MM.1S (cell line): ENCODE data around the gene BICD1.

Experiments used
- DNase-seq: peaks from one replicate; pipeline ENCODE4 v3.0.0-alpha.2; 2015
- H2AFZ ChIP-seq: fragments of 300-600 bp; sonication (generic); 2 replicates; pipeline ENCODE4 v1.6.0; 2016; ENCODE audit warnings: antibody characterized with exemption, low read length
- H3F3A ChIP-seq: fragments of 300-600 bp; sonication (generic); 2 replicates; pipeline ENCODE4 v1.6.1; 2016; ENCODE audit warnings: mild to moderate bottlenecking, antibody characterized with exemption, low read length, moderate library complexity, mixed read lengths; ENCODE audit not compliant: insufficient read depth
- H3K27ac ChIP-seq: fragments of 300-600 bp; sonication (generic); 2 replicates; pipeline ENCODE4 v1.5.1; 2016; ENCODE audit warnings: mild to moderate bottlenecking, low read length
- H3K27me3 ChIP-seq: fragments of 300-600 bp; sonication (generic); replicated peaks from 2 replicates; pipeline ENCODE4 v1.6.0; 2016; ENCODE audit warnings: low read length; ENCODE audit not compliant: insufficient read depth
- H3K36me3 ChIP-seq: fragments of 300-600 bp; sonication (generic); replicated peaks from 2 replicates; pipeline ENCODE4 v1.6.1; 2016; ENCODE audit warnings: mild to moderate bottlenecking, low read length, mixed read lengths; ENCODE audit not compliant: insufficient read depth
- H3K4me1 ChIP-seq: fragments of 300-600 bp; sonication (generic); 2 replicates; pipeline ENCODE4 v1.6.1; 2016; ENCODE audit warnings: low read length, mixed read lengths
- H3K4me2 ChIP-seq: fragments of 300-600 bp; sonication (generic); 2 replicates; pipeline ENCODE4 v1.6.0; 2016; ENCODE audit warnings: low read depth, low read length
- H3K4me3 ChIP-seq: fragments of 300-600 bp; sonication (generic); 2 replicates; pipeline ENCODE4 v1.5.1; 2016; ENCODE audit warnings: low read length, mixed read lengths
- H3K79me2 ChIP-seq: fragments of 300-600 bp; sonication (generic); 2 replicates; pipeline ENCODE4 v1.6.1; 2016; ENCODE audit warnings: mixed run types, low read length, mixed read lengths
- H3K9ac ChIP-seq: fragments of 300-600 bp; sonication (generic); 2 replicates; pipeline ENCODE4 v1.6.1; 2016; ENCODE audit warnings: low read length, mixed read lengths
- H3K9me2 ChIP-seq: fragments of 300-600 bp; sonication (generic); replicated peaks from 2 replicates; pipeline ENCODE4 v1.6.1; 2016; ENCODE audit warnings: mild to moderate bottlenecking, low read length, mixed read lengths; ENCODE audit not compliant: insufficient read depth
- H3K9me3 ChIP-seq: fragments of 300-600 bp; sonication (generic); replicated peaks from 2 replicates; pipeline ENCODE4 v1.6.1; 2016; ENCODE audit warnings: mild to moderate bottlenecking, low read length, mixed read lengths; ENCODE audit not compliant: insufficient read depth
- H4K20me1 ChIP-seq: fragments of 300-600 bp; sonication (generic); 2 replicates; pipeline ENCODE4 v1.6.1; 2016; ENCODE audit warnings: mild to moderate bottlenecking, low read length, moderate library complexity, mixed read lengths; ENCODE audit not compliant: insufficient read depth
- CTCF ChIP-seq: fragments of 300-600 bp; sonication (generic); IDR thresholded peaks from 2 replicates; pipeline ENCODE4 v1.5.1; 2016; ENCODE audit warnings: antibody characterized with exemption, low read length, mixed read lengths
- EZH2 ChIP-seq: fragments of 300-600 bp; sonication (generic); optimal IDR thresholded peaks from 2 replicates; pipeline ENCODE3; 2017; ENCODE audit warnings: low read depth, mild to moderate bottlenecking, antibody characterized with exemption, low read length, mixed read lengths
- EZH2phosphoT487 ChIP-seq: fragments of 300-600 bp; sonication (generic); IDR thresholded peaks from 2 replicates; pipeline ENCODE4 v1.6.1; 2018; ENCODE audit warnings: antibody characterized with exemption, low read length

Gene BICD1

GRCh38 chr12:32399370-32400113, 292.9 kb downstream of the BICD1 start, which contains the start of gene FGD4:
FGD4 (plus strand) TSS chr12:32399558.
- no peak for TF ChIP-seq EZH2phosphoT487
- TF ChIP-seq CTCF, result peak; percentile 48
- Histone ChIP-seq H3K9me2 (no peaks in the 10 kb centered on the region), H2AFZ (peak within 1 kb of the TSS; percentile 90), H3K4me2 (peak within 1 kb of the TSS; percentile 89), H3K79me2 (peaks cover 5% of the 10 kb centered on the region), H3K9me3 (no peaks in the 10 kb centered on the region), H3K4me1 (no peaks in the 10 kb centered on the region), H3K27ac (peak within 1 kb of the TSS; percentile 53; the same call in 1 of the 2 replicates), H3K27me3 (no peaks in the 10 kb centered on the region), H3K36me3 (no peaks in the 10 kb centered on the region), H3K4me3 (peak within 1 kb of the TSS; percentile 81), H3K9ac (peak within 1 kb of the TSS; percentile 64; the same call in 1 of the 2 replicates), H3F3A (peaks cover 18% of the 10 kb centered on the region), H4K20me1 (no peaks in the 10 kb centered on the region)
- peak; percentile 90 for DNase-seq

- H3K9me2 ChIP-seq, result no peaks in the 10 kb centered on the region
- peak overlapping the region; percentile 81 for H3K4me3 ChIP-seq
- H3K4me1 ChIP-seq, result no peaks in the 10 kb centered on the region
- H4K20me1 ChIP-seq, result no peaks in the 10 kb centered on the region
- H3K79me2 ChIP-seq, result peaks cover 5% of the 10 kb centered on the region
- no peaks in the 10 kb centered on the region for H3K9me3 ChIP-seq
- H3F3A ChIP-seq, result peaks cover 18% of the 10 kb centered on the region
- H3K9ac ChIP-seq, result peak overlapping the region; percentile 64; the same call in 1 of the 2 replicates
- DNase-seq, result peak; percentile 15
- peak overlapping the region; percentile 90 for H2AFZ ChIP-seq
- H3K27me3 ChIP-seq, result no peaks in the 10 kb centered on the region
- no peaks in the 10 kb centered on the region for H3K36me3 ChIP-seq
- no peak for TF ChIP-seq EZH2
- TF ChIP-seq EZH2phosphoT487, result no peak
- no peak for TF ChIP-seq CTCF
- peak overlapping the region; percentile 53; the same call in 1 of the 2 replicates for H3K27ac ChIP-seq
- peak overlapping the region; percentile 89 for H3K4me2 ChIP-seq
These were observed 293.5 kb downstream of the BICD1 start for GRCh38 chr12:32400114-32400672.

GRCh38 chr12:32400866-32401265, 294.2 kb downstream of the BICD1 start:
- TF ChIP-seq EZH2phosphoT487, result no peak
- TF ChIP-seq CTCF, result no peak
- no peak for TF ChIP-seq EZH2
- DNase-seq, result no peak
- H3F3A ChIP-seq, result peaks cover 18% of the 10 kb centered on the region
- no peaks in the 10 kb centered on the region for H3K4me1 ChIP-seq
- H3K36me3 ChIP-seq, result no peaks in the 10 kb centered on the region
- H3K27me3 ChIP-seq, result no peaks in the 10 kb centered on the region
- H3K27ac ChIP-seq, result no peak overlapping the region
- H3K9ac ChIP-seq, result no peak overlapping the region
- H3K79me2 ChIP-seq, result peaks cover 5% of the 10 kb centered on the region
- H3K4me3 ChIP-seq, result no peak overlapping the region
- no peaks in the 10 kb centered on the region for H3K9me3 ChIP-seq
- H3K4me2 ChIP-seq, result peak overlapping the region; percentile 89; the same call in 1 of the 2 replicates
- no peaks in the 10 kb centered on the region for H3K9me2 ChIP-seq
- no peak overlapping the region for H2AFZ ChIP-seq
- no peaks in the 10 kb centered on the region for H4K20me1 ChIP-seq
